ENCODE results near the gene METTL8.
"Not testable (repeated sequence)": the region's sequence is repeated elsewhere in the genome, so short reads cannot be mapped to it uniquely, and the experiment has no call there.

The METTL8 gene

DNA sequence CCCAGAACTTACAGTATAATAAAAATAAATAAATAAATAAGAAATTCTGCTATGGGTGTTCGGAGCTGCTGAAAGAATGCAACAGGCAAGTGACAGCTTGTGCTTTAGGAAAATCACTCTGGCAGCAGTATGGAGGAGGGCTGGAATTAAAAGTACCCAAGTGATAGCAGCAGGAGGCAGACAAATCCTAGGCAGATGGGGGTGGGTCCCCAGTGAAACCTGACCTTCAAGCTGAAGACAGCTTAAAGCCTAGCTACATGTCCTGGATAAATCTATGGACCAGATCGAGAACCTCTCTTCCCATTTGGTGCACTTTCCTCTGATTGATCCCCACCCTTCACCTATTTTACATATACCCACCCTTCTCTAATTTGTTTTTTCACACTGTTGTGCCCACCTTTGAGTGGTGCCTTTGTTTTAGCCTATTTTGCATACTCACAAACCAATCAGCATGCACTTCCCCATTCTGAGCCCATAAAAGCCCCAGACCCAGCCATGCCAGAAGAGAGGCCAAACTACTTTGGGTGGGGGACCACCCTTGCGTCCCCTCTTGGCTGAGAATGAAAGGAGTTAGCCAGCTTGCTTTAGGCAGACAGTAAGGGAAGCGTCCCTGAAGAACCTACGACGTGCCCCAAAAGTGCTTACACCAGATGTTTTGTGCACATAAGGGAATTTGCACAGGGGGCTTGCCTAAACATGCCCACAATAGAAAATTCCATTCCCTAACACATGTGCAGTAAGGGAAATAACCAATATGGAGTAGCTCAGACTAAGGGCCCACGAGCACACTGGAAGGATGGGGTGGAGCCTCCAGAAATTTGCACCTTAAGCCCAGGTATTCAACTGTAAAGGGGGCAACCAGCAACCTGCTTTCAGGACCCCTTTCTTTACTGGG, 3.0 kb downstream of the METTL8 start:
- no peak for DNase-seq (ENCODE audit: low read depth)

DNA sequence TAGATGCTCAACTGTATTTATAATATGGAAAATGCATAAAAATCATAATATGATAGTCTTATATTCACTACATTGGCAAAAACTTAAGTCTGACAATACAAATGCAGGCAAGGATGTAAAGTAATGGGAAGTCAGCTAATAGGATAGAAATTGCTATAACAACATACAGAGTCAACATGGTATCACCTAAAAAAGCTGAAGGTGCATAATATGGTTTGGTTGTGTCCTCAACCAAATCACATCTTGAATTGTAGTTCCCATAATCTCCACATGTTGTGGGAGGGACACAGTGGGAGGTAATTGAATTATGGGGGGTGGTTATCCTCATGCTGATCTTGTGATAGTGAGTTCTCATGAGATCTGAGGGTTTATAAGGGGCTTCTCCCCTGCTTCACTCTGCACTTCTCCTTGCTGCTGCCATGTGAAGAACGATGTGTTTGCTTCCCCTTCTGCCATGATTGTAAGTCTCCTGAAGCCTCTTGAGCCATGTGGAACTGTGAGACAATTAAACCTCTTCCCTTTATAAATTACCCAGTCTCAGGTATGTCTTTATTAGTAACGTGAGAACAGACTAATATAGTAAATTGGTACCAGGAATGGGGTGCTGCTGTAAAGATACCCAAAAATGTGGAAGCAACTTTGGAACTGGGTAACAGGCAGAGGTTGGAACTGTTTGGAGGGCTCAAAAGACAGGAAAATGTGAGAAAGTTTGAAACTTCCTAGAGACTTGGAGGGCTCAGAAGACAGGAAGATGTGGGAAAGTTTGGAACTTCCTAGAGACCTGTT, 10.9 kb downstream of the METTL8 start:
- not testable (repeated sequence) for DNase-seq (ENCODE audit: low read depth)

DNA sequence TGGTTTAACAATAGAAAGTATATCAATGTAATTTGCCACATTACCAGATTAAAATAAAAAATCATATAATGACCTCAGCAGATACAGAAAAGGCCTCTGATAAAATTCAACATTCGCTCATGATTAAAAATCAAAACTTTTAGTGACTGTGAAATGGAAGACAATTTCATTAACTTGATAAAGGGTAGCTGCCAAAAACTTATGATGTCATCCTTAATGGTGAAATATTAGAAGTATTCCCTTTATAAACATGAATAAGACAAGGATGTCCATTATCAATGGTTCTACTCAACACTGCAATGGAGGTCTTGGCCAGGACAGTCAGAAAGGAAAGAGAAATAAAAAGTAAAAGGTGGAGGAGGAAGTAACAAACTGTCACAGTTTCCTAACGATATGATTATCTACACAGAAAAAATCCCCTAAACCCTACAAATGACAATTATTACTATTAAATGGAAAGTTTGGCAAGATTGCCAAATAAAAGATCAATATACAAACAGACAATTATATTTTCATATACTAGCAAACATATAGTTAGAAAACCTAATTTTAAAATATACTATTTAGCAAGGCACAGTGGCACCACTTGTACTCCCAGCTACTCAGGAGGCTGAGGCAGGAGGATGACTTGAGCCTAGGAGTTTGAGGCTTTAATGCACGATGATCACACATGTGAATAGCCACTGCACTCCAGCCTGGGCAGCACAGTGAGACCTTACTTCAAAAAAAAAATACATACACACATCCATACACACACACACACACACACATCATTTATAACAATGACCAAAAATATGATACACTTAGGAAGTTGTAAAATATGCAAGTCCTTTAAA, 12.8 kb downstream of the METTL8 start:
- no peak for DNase-seq (ENCODE audit: low read depth)

- no peak for DNase-seq (ENCODE audit: low read depth)
These were observed 14.5 kb downstream of the METTL8 start for GRCh38 chr2:171419333-171419732.

GRCh38 chr2:171416009-171416926, 17.5 kb downstream of the METTL8 start:
- peak; percentile 98 for DNase-seq (ENCODE audit: low read depth)

GRCh38 chr2:171414645-171415044, 19.1 kb downstream of the METTL8 start:
- DNase-seq (ENCODE audit: low read depth), result not testable (repeated sequence)

- peak; percentile 70 for DNase-seq (ENCODE audit: low read depth)
These were observed 21.1 kb downstream of the METTL8 start for GRCh38 chr2:171412571-171413175.

- DNase-seq (ENCODE audit: low read depth), result peak; percentile 72
These were observed 21.9 kb downstream of the METTL8 start for GRCh38 chr2:171411791-171412483.

GRCh38 chr2:171411214-171411613, 22.6 kb downstream of the METTL8 start:
- no peak for DNase-seq (ENCODE audit: low read depth)

DNA sequence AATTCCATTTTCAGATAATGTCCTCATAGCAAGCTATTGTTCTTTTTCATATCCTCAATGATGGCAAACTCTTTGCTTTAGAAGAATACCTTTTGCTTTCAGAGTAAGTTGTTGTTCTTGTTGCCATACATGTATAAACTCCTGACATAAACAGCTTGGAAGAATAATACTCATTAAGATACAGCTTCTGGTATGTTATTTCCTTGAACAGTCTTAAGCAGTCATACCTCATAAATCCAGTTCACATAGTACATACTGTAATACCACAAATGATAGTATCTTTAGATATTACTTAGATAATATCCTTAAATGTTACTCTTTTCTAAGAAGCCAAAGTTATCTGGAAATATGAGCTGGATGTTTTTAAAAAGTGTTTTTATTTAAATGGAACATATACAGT, 23.2 kb downstream of the METTL8 start:
- DNase-seq (ENCODE audit: low read depth), result peak; percentile 72

DNA sequence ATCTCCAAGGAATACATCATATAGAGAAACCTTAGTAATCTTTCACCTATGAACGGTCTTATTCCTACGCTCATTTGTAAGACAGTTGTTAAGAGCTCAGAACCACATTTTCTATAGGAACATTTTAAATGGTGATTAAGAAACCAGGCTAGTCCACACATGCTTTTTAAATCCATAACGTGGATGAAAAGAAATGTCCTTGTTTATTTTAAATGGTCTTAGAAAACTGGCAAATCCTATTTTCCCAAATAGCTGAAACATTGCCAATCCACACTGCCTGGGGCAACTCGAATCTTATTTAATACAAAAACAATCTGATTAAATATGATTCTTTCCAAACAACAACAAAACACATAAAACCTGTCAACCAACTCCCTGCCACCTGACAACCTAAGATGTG, 23.7 kb downstream of the METTL8 start:
- DNase-seq (ENCODE audit: low read depth), result peak; percentile 42

DNA sequence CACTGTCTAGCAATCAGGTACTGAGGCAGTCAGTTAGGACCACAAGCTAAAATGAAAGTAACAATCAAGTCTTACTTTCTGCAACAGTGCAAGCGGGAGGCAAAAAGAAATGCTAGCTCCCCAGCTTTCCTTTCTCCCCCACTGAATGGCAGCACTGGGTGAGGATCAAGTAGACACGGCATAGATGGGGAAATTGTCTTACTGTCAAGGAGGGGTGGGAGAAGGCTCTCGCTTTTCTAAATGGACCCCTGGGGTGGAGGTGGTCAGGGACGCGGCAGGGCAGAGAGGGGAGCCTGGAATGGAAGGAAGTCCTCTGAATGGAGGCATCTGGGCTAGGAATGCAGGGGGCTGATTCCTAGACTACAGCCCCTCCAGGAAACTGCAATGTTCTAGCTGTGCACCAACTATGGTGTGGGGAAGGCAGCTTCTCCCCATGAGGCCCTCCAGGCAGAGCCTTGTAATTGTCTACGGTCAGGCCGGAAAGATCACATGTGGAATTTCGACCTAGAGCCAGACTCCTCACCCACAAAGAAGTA, 24.3 kb downstream of the METTL8 start:
- no peak for DNase-seq (ENCODE audit: low read depth)

GRCh38 chr2:171407676-171408044, 26.1 kb downstream of the METTL8 start:
- DNase-seq (ENCODE audit: low read depth), result no peak

DNA sequence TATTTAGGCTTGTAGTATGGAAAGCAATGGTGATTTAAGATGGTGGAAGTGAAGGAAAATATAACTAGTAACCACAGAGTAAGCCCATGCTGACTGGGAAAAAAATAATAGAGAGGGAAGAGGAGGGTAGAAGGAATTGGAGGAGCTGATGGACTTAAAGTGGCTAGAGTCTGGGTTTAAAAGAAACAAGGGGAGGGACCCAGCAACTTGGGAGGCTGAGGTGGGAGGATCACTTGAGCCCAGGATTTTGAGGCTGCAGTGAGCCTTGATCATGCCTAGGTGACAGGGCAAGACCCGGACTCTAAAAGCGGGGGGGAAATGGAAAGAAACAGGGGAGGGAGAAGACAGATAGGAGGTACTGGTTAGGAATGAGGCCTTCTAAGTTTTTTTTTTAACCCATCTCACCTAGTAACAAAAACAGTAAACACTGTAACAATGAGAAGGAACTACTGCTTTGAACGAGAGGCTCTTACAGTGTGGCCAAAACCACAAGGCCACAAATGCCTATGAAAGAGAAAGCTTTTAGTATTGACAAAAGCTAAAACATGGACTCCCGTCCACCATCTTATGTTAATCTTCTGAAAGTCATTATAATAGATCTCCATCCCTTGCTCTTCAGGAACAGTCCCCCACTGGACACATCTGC, 26.6 kb downstream of the METTL8 start:
- no peak for DNase-seq (ENCODE audit: low read depth)

- no peak for DNase-seq (ENCODE audit: low read depth)
These were observed 27.7 kb downstream of the METTL8 start for GRCh38 chr2:171406044-171406443.

DNA sequence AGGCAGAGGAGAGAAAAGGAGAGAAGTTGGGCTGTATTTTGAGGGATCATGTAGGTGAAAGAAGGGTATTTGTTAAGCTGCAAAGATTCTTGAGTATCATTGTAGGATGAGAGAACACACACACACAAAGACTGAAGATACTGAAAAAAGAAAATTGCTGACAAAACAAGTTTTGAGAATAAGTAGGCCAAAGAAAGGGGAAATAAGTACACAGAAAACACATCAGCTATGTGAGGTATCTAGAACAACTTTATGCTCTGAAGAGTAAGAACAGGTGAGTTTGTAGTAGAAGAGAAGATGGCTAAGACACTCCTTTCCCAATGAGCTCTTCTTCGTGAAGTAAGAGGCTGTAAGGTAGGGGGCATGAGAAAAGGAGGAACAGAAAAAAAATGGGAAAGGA, 28.2 kb downstream of the METTL8 start:
- DNase-seq (ENCODE audit: low read depth), result no peak

GRCh38 chr2:171404719-171405118, 29.1 kb downstream of the METTL8 start:
- DNase-seq (ENCODE audit: low read depth), result no peak

GRCh38 chr2:171404261-171404660, 29.5 kb downstream of the METTL8 start:
- DNase-seq (ENCODE audit: low read depth), result peak; percentile 88

DNA sequence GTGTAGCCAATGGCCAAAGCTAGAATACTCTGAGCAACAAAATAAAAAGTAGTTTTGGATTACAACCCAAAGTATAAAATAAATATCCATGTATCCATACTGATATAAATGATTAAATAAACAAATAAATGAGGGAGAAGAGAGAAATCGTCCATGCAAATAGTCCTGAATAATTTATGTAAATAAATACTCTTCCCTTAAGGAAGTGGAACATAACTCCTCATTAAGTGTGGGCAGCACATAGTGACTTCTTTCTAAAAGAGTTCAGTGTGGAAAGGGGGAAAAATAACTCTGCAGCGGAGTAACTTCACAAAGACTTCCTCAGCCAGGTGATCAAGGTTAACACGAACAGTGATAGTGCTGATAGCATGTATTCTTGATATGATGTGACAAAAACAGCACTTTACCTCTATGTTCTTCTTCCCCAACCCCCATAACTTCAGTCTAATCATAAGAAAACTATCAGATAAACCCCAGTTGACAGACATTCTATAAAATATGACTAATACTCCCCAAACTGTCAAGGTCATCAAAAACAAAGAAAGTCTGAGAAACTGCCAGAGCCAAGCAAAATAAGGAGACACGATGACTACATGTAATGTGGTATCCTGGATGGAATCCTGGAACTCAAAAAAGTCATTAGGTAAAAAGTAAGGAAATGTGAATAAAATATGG, 30.7 kb downstream of the METTL8 start:
- DNase-seq (ENCODE audit: low read depth), result peak; percentile 75

All from iris pigment epithelial cell (primary cell).